Thymus (tissue), 11 donors: Measurements from ENCODE around the gene RANBP3. TPM values are rescaled to one million over a fixed set of nuclear protein-coding genes. Genes with fewer than 3 reads are reported as not detected.

Experiments used
- DNase-seq, 9 donors: peaks; one replicate each; pipeline ENCODE4 v3.0.0-alpha.2; 2013; ENCODE audit warnings: low spot score in 9 of 9, low read depth in 6 of 9, missing footprints in 1 of 9
- H3K27ac ChIP-seq, 2 donors: one replicate each; pipeline ENCODE4 v1.5.1; 2013; ENCODE audit warnings: control low read depth in 1 of 2, low read depth in 1 of 2, low read length in 1 of 2, mild to moderate bottlenecking in 1 of 2, moderate library complexity in 1 of 2
- H3K27me3 ChIP-seq, 2 donors: one replicate each; pipeline ENCODE4 v1.5.1; 2013; ENCODE audit warnings: low read length in 1 of 2; ENCODE audit not compliant: control insufficient read depth in 2 of 2, insufficient read depth in 1 of 2
- H3K36me3 ChIP-seq, 2 donors: one replicate each; pipeline ENCODE4 v1.5.1; 2013; ENCODE audit warnings: low read length in 1 of 2, mild to moderate bottlenecking in 1 of 2, moderate library complexity in 1 of 2; ENCODE audit not compliant: control insufficient read depth in 2 of 2, insufficient read depth in 2 of 2
- H3K4me1 ChIP-seq, 2 donors: one replicate each; pipeline ENCODE4 v1.5.1; 2013; ENCODE audit warnings: low read length in 2 of 2; ENCODE audit not compliant: control insufficient read depth in 2 of 2, insufficient read depth in 2 of 2
- H3K4me3 ChIP-seq, 2 donors: one replicate each; pipeline ENCODE4 v1.5.1; 2013; ENCODE audit warnings: low read length in 2 of 2, control low read depth in 1 of 2, mild to moderate bottlenecking in 1 of 2
- H3K9me3 ChIP-seq, 2 donors: one replicate each; pipeline ENCODE4 v1.5.1; 2013; ENCODE audit warnings: low read length in 1 of 2, mild to moderate bottlenecking in 1 of 2; ENCODE audit not compliant: control insufficient read depth in 2 of 2, insufficient read depth in 1 of 2
- WGBS: extraction: QIAGEN DNeasy Blood & Tissue Kit; methylation state at CpG from one replicate; pipeline ENCODE4 v1.1.7; 2013; 5-methylcytosine and 5-hydroxymethylcytosine counted together
- polyA plus RNA-seq: library from polyadenylated mRNA; stranded (reverse); fragments of 200-250 nt; gene quantifications from one replicate; pipeline ENCODE4 v1.2.3, GENCODE V29; 2013
- total RNA-seq: library from RNA; stranded (reverse); fragments of 120-200 nt; gene quantifications from one replicate; pipeline ENCODE4 v1.2.4, GENCODE V29; 2013
- donor health status: healthy.

The RANBP3 gene
- total and polyA plus RNA-seq, 2 donors: 36.7 to 39.0 TPM

- H3K36me3 ChIP-seq: peaks cover 83 to 84% of the 10 kb centered on the region in 2 donors
- H3K9me3 ChIP-seq: no peaks in the 10 kb centered on the region
- DNase-seq: no peak
- no peak overlapping the region for H3K27ac ChIP-seq
- H3K4me1 ChIP-seq: peaks cover 2 to 21% of the 10 kb centered on the region in 2 donors
- H3K4me3 ChIP-seq: no peak overlapping the region
- no peaks in the 10 kb centered on the region for H3K27me3 ChIP-seq
- 96% methylated on average over 21 of the region's 21 CpGs for WGBS
Observed at GRCh38 chr19:5932609-5933262, 45.2 kb downstream of the RANBP3 start.

DNA sequence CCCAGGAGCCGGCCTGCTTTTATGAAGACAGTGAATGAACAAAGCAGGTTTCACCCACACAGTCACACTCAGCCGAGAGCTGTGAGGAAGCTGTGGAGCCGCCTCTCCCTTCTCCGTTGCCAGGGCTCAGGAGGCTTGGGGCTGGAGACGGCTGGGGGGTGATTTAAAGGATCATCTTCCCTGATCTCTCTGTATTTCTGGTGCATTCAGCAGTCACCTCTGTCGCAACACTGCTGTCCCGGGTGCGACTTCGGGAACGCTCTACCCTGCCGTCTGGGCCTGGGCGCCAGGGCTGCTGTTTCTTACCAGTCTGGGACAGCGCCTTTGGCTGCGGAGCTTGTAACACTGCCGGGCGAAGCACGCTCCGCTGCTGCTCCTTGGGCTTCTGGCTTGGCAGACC lies 45.8 kb downstream of the RANBP3 start:
- H3K27ac ChIP-seq: no peak overlapping the region
- no peak for DNase-seq
- no peak overlapping the region for H3K4me3 ChIP-seq
- peaks cover 2 to 21% of the 10 kb centered on the region in 2 donors for H3K4me1 ChIP-seq
- 96% methylated on average over 18 of the region's 18 CpGs for WGBS
- H3K9me3 ChIP-seq: no peaks in the 10 kb centered on the region
- H3K27me3 ChIP-seq: no peaks in the 10 kb centered on the region
- H3K36me3 ChIP-seq: peaks cover 83 to 84% of the 10 kb centered on the region in 2 donors

- Histone ChIP-seq H3K27ac (no peak overlapping the region), H3K4me1 (peaks cover 2 to 21% of the 10 kb centered on the region in 2 donors), H3K4me3 (no peak overlapping the region), H3K27me3 (no peaks in the 10 kb centered on the region), H3K36me3 (peaks cover 83 to 87% of the 10 kb centered on the region in 2 donors), H3K9me3 (no peaks in the 10 kb centered on the region)
- WGBS: 95% methylated on average over 11 of the region's 11 CpGs
- DNase-seq: no peak
Observed at GRCh38 chr19:5931251-5931650, 46.7 kb downstream of the RANBP3 start.

DNA sequence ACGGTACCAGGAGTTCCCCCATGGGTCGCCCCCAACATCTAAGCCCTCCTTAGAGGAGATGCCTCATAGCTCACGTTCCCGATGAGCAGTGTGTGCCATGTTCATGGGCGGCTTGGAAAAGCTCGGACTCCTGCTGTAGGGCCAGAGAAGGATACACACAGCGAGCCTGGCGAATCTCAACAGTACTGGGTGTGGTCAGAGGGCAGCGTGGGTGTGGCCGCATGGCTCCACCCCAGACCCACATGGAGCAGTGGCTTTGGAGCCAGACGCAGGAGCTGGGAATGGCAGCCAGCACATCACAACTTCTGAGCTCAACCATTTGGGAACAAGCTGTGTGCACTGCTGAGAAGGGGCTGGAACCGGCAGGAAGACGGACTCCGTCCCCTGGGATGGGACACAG lies 48.3 kb downstream of the RANBP3 start:
- WGBS: 98% methylated on average over 14 of the region's 14 CpGs
- H3K36me3 ChIP-seq: peaks cover 86 to 93% of the 10 kb centered on the region in 2 donors
- DNase-seq: no peak
- no peaks in the 10 kb centered on the region for H3K27me3 ChIP-seq
- no peak overlapping the region for H3K4me3 ChIP-seq
- peaks cover 2 to 21% of the 10 kb centered on the region in 2 donors for H3K4me1 ChIP-seq
- no peaks in the 10 kb centered on the region for H3K9me3 ChIP-seq
- H3K27ac ChIP-seq: no peak overlapping the region

DNA sequence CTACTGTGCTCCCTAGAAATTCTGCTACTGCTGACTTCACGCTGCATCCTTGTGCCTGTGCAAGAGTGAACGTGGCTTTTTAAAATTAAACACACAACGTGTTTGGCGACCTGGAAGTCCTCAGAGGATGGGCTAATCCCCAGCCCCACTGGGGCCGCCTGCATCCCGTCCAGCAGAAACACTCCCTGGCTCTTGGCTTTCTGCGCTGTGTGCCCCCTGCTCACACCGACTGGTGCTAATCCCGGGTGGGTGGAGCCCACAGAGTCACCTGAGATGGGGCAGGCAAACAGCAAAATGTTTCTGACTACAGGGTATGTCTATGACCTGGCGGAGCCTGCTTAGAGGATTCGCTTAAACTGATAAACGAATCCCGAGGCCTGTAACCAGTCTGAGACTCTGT lies 48.8 kb downstream of the RANBP3 start:
- WGBS: 98% methylated on average over 13 of the region's 13 CpGs
- peaks cover 89 to 95% of the 10 kb centered on the region in 2 donors for H3K36me3 ChIP-seq
- peaks cover 2 to 21% of the 10 kb centered on the region in 2 donors for H3K4me1 ChIP-seq
- H3K27me3 ChIP-seq: no peaks in the 10 kb centered on the region
- no peaks in the 10 kb centered on the region for H3K9me3 ChIP-seq
- no peak for DNase-seq
- H3K4me3 ChIP-seq: no peak overlapping the region
- H3K27ac ChIP-seq: no peak overlapping the region

- H3K36me3 ChIP-seq: peaks cover 86 to 95% of the 10 kb centered on the region in 2 donors
- H3K4me3 ChIP-seq: no peak overlapping the region
- H3K27me3 ChIP-seq: no peaks in the 10 kb centered on the region
- H3K9me3 ChIP-seq: peaks cover 0 to 3% of the 10 kb centered on the region in 2 donors
- no peak for DNase-seq
- peaks cover 2 to 14% of the 10 kb centered on the region in 2 donors for H3K4me1 ChIP-seq
- 98% methylated on average over 8 of the region's 8 CpGs for WGBS
- peak overlapping the region in 1 of 2 donors; percentile 4 for H3K27ac ChIP-seq
Observed at GRCh38 chr19:5927441-5927821, 50.5 kb downstream of the RANBP3 start.

DNA sequence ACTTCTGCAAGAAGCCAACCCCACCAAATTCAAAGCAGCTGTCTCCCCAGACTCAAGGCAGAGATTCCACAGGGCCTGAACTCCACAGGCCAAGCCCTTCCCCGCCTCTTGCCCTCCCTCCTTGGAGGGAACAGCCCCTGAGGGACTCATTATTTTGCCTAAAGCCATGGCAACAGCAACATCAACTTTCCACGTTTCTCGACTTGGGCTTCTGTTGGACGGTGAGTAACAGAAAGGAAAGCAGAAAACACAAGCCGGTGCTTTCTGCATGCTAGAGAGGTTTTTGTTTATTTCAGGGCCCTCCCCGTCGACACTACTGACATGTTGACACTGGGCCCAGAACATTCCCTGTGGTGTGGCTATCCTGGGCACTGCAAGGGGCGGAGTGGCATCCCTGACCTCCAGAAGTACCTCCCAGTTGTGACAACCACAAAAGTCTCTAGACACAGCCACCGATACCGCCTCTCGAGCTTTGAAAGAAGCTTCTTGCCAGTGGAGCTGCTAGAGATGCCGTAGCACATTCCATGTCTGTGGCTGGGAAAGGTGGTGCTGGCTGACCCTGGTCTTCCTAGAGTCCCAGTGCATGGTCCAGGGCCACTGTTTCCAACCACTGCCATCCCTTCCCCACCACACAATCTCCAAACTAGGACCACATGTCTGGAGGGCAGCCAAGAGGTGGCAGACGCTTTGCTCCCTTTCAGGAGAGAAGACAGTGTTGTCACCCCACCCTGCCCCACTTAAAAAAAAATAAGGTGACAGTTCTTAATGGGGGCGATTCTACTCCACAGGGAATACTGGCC lies 51.1 kb downstream of the RANBP3 start:
- H3K27ac ChIP-seq: no peak overlapping the region
- H3K27me3 ChIP-seq: no peaks in the 10 kb centered on the region
- 95% methylated on average over 14 of the region's 14 CpGs for WGBS
- no peak overlapping the region for H3K4me3 ChIP-seq
- peaks cover 87 to 95% of the 10 kb centered on the region in 2 donors for H3K36me3 ChIP-seq
- peaks cover 0 to 3% of the 10 kb centered on the region in 2 donors for H3K9me3 ChIP-seq
- peaks cover 2 to 14% of the 10 kb centered on the region in 2 donors for H3K4me1 ChIP-seq
- no peak for DNase-seq

DNA sequence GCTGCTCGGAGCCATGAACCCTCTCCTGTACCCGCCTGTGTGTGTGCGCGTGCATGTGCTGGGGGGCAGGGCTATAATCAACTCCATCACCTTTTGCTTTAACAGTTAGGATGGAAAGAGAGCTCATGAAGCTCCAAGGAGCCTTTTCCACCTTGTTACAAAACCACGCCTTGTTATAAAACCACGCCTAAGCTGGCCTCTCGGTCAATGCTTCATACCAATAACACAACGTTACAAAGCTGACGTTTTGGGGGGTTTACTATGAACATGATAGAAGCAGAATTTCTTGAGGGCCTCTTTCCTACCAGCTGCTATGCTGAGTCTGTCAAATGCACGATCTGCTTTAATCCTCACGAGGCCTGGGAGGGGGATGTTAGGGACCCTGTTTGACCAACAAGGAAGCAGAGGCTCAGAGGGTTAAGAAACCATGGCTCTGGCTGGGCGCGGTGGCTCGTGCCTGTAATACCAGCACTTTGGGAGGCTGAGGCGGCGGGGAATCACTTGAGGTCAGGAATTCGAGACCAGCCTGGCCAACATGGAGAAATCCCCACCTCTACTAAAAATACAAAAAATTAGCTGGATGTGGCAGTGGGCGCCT lies 52.0 kb downstream of the RANBP3 start:
- Histone ChIP-seq H3K27me3 (no peaks in the 10 kb centered on the region), H3K27ac (no peak overlapping the region), H3K4me1 (peaks cover 2 to 11% of the 10 kb centered on the region in 2 donors), H3K36me3 (peaks cover 88 to 97% of the 10 kb centered on the region in 2 donors), H3K9me3 (peaks cover 0 to 3% of the 10 kb centered on the region in 2 donors), H3K4me3 (no peak overlapping the region)
- no peak for DNase-seq
- 98% methylated on average over 18 of the region's 18 CpGs for WGBS

GRCh38 chr19:5923356-5923755 lies 54.6 kb downstream of the RANBP3 start:
- 98% methylated on average over 16 of the region's 16 CpGs for WGBS
- peaks cover 92 to 97% of the 10 kb centered on the region in 2 donors for H3K36me3 ChIP-seq
- H3K4me3 ChIP-seq: no peak overlapping the region
- DNase-seq: no peak
- peaks cover 0 to 3% of the 10 kb centered on the region in 2 donors for H3K9me3 ChIP-seq
- H3K27me3 ChIP-seq: no peaks in the 10 kb centered on the region
- H3K4me1 ChIP-seq: no peaks in the 10 kb centered on the region
- H3K27ac ChIP-seq: no peak overlapping the region
